HEK293 (cell line): ENCODE measurements around the gene HYKK.

Source experiments
- CTCF ChIA-PET: fragments of 350-600 bp; formaldehyde crosslinking; extraction: SDS; loops from one replicate; lab custom pipeline; 2021; ENCODE audit warnings: antibody characterized with exemption; lab: Yijun Ruan, JAX
- POLR2A ChIA-PET: fragments of 300-600 bp; formaldehyde crosslinking; extraction: SDS; loops from one replicate; lab custom pipeline; 2020; ENCODE audit warnings: antibody characterized with exemption, inconsistent platforms; lab: Yijun Ruan, JAX
- H3K27ac ChIP-seq: fragments of 200-500 bp; sonication (Bioruptor generic); 2 replicates; pipeline ENCODE4 v1.5.1; 2014; ENCODE audit warnings: low read depth, low read length, control low read depth, inconsistent platforms; ENCODE audit errors: extremely low read depth
- H3K36me3 ChIP-seq, 2 experiments: fragments of 200-500 bp in 1 of 2; sonication (Bioruptor generic) in 1 of 2; 1 replicate in 1 of 2; 2 replicates in 1 of 2; pipeline ENCODE4 v1.5.1; 2014 to 2017; ENCODE audit warnings: inconsistent platforms in 2 of 2, low read length in 2 of 2; ENCODE audit not compliant: control insufficient read depth in 2 of 2, insufficient read depth in 1 of 2
- H3K4me1 ChIP-seq: fragments of 200-500 bp; sonication (Bioruptor generic); 2 replicates; pipeline ENCODE4 v1.5.1; 2014; ENCODE audit warnings: mild to moderate bottlenecking, low read length, inconsistent platforms; ENCODE audit not compliant: control insufficient read depth, insufficient read depth
- H3K4me3 ChIP-seq: 2 replicates; pipeline ENCODE4 v1.5.1; 2011; ENCODE audit warnings: low read depth, mild to moderate bottlenecking, control low read depth, low read length, moderate library complexity
- H3K9me3 ChIP-seq: fragments of 200-500 bp; sonication (Bioruptor generic); 2 replicates; pipeline ENCODE4 v1.5.1; 2014; ENCODE audit warnings: low read depth, low read length, inconsistent platforms; ENCODE audit not compliant: control insufficient read depth, insufficient read depth
- FEZF1 ChIP-seq: fragments of 450-650 bp; formaldehyde crosslinking; IDR thresholded peaks from 2 replicates; pipeline ENCODE4 v1.5.1; 2016; ENCODE audit warnings: missing biosample characterization, missing genetic modification characterization
- MEIS1 ChIP-seq: sonication (generic); formaldehyde crosslinking; IDR thresholded peaks from 2 replicates; pipeline ENCODE4 v1.8.1; 2022; ENCODE audit warnings: missing genetic modification reagents, mild to moderate bottlenecking, borderline replicate concordance
- OSR2 ChIP-seq: fragments of 450-650 bp; formaldehyde crosslinking; IDR thresholded peaks from 2 replicates; pipeline ENCODE4 v1.5.1; 2016; ENCODE audit warnings: missing biosample characterization, missing genetic modification characterization
- REPIN1 ChIP-seq: fragments of 450-650 bp; formaldehyde crosslinking; IDR thresholded peaks from 2 replicates; pipeline ENCODE4 v1.5.1; 2017; ENCODE audit warnings: missing biosample characterization, missing genetic modification characterization, low read depth
- SETDB1 ChIP-seq: IDR thresholded peaks from one replicate; pipeline ENCODE4 v1.6.1; 2017; ENCODE audit warnings: mild to moderate bottlenecking, low read length, moderate library complexity, mixed read lengths; ENCODE audit not compliant: insufficient read length
- SP3 ChIP-seq: fragments of 450-650 bp; formaldehyde crosslinking; IDR thresholded peaks from 2 replicates; pipeline ENCODE4 v1.5.1; 2016; ENCODE audit warnings: missing biosample characterization, missing genetic modification characterization
- WT1 ChIP-seq: fragments of 450-650 bp; formaldehyde crosslinking; IDR thresholded peaks from 2 replicates; pipeline ENCODE4 v1.5.1; 2016; ENCODE audit warnings: missing biosample characterization, missing genetic modification characterization
- YY2 ChIP-seq: fragments of 450-650 bp; formaldehyde crosslinking; IDR thresholded peaks from 2 replicates; pipeline ENCODE4 v1.5.1; 2016; ENCODE audit warnings: missing biosample characterization, missing genetic modification characterization
- ZBTB1 ChIP-seq: fragments of 450-650 bp; formaldehyde crosslinking; IDR thresholded peaks from 2 replicates; pipeline ENCODE4 v1.5.1; 2016; ENCODE audit warnings: missing biosample characterization, missing genetic modification characterization
- ZBTB44 ChIP-seq: fragments of 450-650 bp; IDR thresholded peaks from 2 replicates; pipeline ENCODE4 v1.5.1; 2018; ENCODE audit warnings: missing biosample characterization, mild to moderate bottlenecking, missing genetic modification characterization
- ZBTB7A ChIP-seq: fragments of 450-650 bp; formaldehyde crosslinking; IDR thresholded peaks from 2 replicates; pipeline ENCODE4 v1.5.1; 2016; ENCODE audit warnings: low read depth, missing biosample characterization, missing genetic modification characterization
- ZFP3 ChIP-seq: fragments of 450-650 bp; formaldehyde crosslinking; IDR thresholded peaks from 2 replicates; pipeline ENCODE4 v1.5.1; 2016; ENCODE audit warnings: low read depth, missing biosample characterization, missing genetic modification characterization
- ZFP37 ChIP-seq: fragments of 450-650 bp; formaldehyde crosslinking; IDR thresholded peaks from 2 replicates; pipeline ENCODE4 v1.5.1; 2016; ENCODE audit warnings: missing biosample characterization, missing genetic modification characterization
- ZNF146 ChIP-seq: fragments of 450-650 bp; formaldehyde crosslinking; IDR thresholded peaks from 2 replicates; pipeline ENCODE4 v1.5.1; 2016; ENCODE audit warnings: missing biosample characterization, missing genetic modification characterization
- ZNF155 ChIP-seq: fragments of 450-650 bp; formaldehyde crosslinking; IDR thresholded peaks from 2 replicates; pipeline ENCODE4 v1.5.1; 2016; ENCODE audit warnings: missing biosample characterization, missing genetic modification characterization
- ZNF274 ChIP-seq, 2 experiments: fragments of 200-500 bp in 1 of 2; fragments of 450-650 bp in 1 of 2; sonication (Bioruptor generic) in 1 of 2; formaldehyde crosslinking in 1 of 2; IDR thresholded peaks; 2 replicates each; pipeline versions ENCODE4 v1.5.1 to v1.6.1; 2014 to 2016; ENCODE audit warnings: borderline replicate concordance in 1 of 2, inconsistent platforms in 1 of 2, low read length in 1 of 2, missing biosample characterization in 1 of 2, missing genetic modification characterization in 1 of 2
- ZNF280D ChIP-seq: fragments of 450-650 bp; formaldehyde crosslinking; IDR thresholded peaks from 2 replicates; pipeline ENCODE4 v1.5.1; 2016; ENCODE audit warnings: missing biosample characterization, missing genetic modification characterization
- ZNF324 ChIP-seq: fragments of 450-650 bp; formaldehyde crosslinking; IDR thresholded peaks from 2 replicates; pipeline ENCODE4 v1.5.1; 2016; ENCODE audit warnings: missing biosample characterization, missing genetic modification characterization
- ZNF335 ChIP-seq: fragments of 450-650 bp; formaldehyde crosslinking; conservative IDR thresholded peaks from 2 replicates; pipeline ENCODE4 v1.5.1; 2016; ENCODE audit warnings: missing biosample characterization, missing genetic modification characterization
- ZNF341 ChIP-seq: fragments of 450-650 bp; formaldehyde crosslinking; IDR thresholded peaks from 2 replicates; pipeline ENCODE4; 2016; ENCODE audit warnings: low read depth, missing biosample characterization, missing genetic modification characterization
- ZNF48 ChIP-seq: fragments of 450-650 bp; formaldehyde crosslinking; IDR thresholded peaks from 2 replicates; pipeline ENCODE4 v1.5.1; 2016; ENCODE audit warnings: missing biosample characterization, missing genetic modification characterization
- ZNF510 ChIP-seq: fragments of 450-650 bp; formaldehyde crosslinking; IDR thresholded peaks from 2 replicates; pipeline ENCODE4 v1.5.1; 2018; ENCODE audit warnings: mild to moderate bottlenecking, missing genetic modification characterization, missing biosample characterization; ENCODE audit not compliant: insufficient replicate concordance
- ZNF645 ChIP-seq: fragments of 450-650 bp; formaldehyde crosslinking; IDR thresholded peaks from 2 replicates; pipeline ENCODE4; 2016; ENCODE audit warnings: missing biosample characterization, missing genetic modification characterization
- ZNF701 ChIP-seq: fragments of 450-650 bp; formaldehyde crosslinking; IDR thresholded peaks from 2 replicates; pipeline ENCODE4 v1.5.1; 2016; ENCODE audit warnings: missing biosample characterization, missing genetic modification characterization
- ZNF792 ChIP-seq: fragments of 450-650 bp; formaldehyde crosslinking; IDR thresholded peaks from 2 replicates; pipeline ENCODE4 v1.5.1; 2016; ENCODE audit warnings: missing biosample characterization, missing genetic modification characterization
- ZNF837 ChIP-seq: fragments of 450-650 bp; formaldehyde crosslinking; IDR thresholded peaks from 2 replicates; pipeline ENCODE4 v1.5.1; 2016; ENCODE audit warnings: missing biosample characterization, missing genetic modification characterization
- ZSCAN16 ChIP-seq: fragments of 450-650 bp; formaldehyde crosslinking; IDR thresholded peaks from 2 replicates; pipeline ENCODE4 v1.5.1; 2016; ENCODE audit warnings: missing biosample characterization, missing genetic modification characterization

Gene HYKK

DNA sequence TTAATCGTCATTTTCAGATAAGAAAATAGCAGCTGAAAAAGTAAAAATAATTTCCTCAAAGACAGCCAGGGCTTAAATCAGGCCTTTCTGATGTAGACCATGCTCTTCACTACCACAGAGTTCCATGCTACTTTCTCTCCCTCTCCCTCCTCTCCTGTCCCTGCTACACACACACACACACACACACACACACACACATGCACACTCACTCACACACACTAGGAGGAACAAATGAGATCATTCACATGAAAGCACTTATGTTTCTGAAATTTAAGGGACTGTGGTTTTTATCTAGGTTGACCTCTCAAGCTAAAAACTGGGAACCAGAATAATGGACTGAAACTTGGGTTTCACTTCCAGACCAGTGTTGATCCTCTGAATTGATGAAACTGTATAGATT, 28.8 kb downstream of the HYKK start (continued):
- TF ChIP-seq FEZF1 (tag by site-specific recombination) (no peak), ZNF146 (tag by site-specific recombination) (no peak), WT1 (tag by site-specific recombination) (no peak), ZNF48 (tag by site-specific recombination) (no peak), ZFP37 (tag by site-specific recombination) (0 out of 2 replicates have a peak, but pooled peaks have one; percentile 40), MEIS1 (CRISPR knock-in tag) (no peak), ZNF792 (tag by site-specific recombination) (no peak), SP3 (tag by site-specific recombination) (no peak)

DNA sequence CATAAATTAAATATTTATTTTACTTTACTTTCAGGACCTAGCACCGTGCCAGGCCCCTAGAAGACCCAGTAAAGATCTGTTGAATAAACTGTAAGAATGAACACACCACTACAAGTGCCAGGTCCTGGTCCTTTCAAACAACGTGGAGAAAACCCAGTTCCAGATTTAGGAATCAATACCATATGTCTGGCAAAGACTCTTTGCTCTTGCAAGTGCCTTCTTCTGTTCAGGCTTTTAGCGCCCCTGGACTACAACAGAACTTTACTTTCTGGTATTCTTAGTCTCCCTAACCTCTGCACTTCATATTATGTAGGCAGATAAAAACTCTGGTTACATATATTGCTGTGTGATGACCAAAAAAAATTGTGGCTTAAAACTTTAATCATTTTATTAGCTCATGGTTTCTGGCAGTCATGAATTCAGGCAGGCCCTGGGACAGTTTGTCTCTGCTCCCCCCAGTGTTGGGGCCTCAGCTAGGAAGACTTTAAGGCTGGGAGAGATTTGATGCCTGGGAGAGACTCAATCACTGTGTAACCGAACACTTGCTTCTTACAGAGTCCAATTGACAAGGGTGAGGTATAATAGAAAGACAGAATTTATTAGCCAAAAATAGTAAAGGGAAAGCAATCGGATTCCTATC, 30.0 kb downstream of the HYKK start:
- H3K4me1 ChIP-seq, result peaks cover 7% of the 10 kb centered on the region; the same call in 1 of the 2 replicates
- TF ChIP-seq ZNF701 (tag by site-specific recombination) (no peak), ZSCAN16 (tag by site-specific recombination) (no peak), ZNF645 (tag by site-specific recombination) (no peak), ZNF335 (tag by site-specific recombination) (peak; percentile 61)
- no peak overlapping the region for H3K27ac ChIP-seq
- H3K4me3 ChIP-seq, result no peak overlapping the region
- ChIA-PET CTCF (interaction anchor here (0.5 kb wide), 1 partner anchor 229 kb away, joined by 3 read pairs; no protein-coding TSS in a partner anchor), POLR2A (interaction anchor here (1.0 kb wide), 1 partner anchor 28 kb away, joined by 3 read pairs; the partner anchor contains the start of gene CHRNA5)
- H3K36me3 ChIP-seq, result peaks cover 7 to 10% of the 10 kb centered on the region in 2 experiments; a peak in 2 of 3 replicates
- H3K9me3 ChIP-seq, result no peaks in the 10 kb centered on the region

DNA sequence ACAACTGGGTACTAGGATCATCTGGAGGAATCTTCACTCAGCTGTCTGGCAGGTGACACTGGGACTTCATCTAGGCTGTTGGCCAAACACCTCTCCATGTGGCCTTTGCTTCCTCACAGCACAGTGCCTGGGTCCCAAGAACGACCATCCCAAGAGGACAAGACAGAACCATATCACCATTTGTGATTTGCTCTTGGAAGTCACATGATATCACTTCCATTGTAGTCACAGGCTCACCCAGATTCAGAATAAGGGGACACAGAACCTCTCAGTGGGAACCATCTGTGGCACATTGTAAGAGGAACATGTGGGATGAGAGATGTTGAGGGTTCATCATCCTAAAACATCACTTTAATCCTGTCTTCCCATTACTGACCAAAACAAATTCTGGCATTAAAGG, 31.0 kb downstream of the HYKK start:
- POLR2A ChIA-PET, result no interaction called here
- CTCF ChIA-PET, result no interaction called here
- peaks cover 10% of the 10 kb centered on the region; the same call in 1 of the 2 replicates for H3K4me1 ChIP-seq
- no peak for TF ChIP-seq ZNF837 (tag by site-specific recombination)
- no peak for TF ChIP-seq ZBTB1
- no peak for TF ChIP-seq SETDB1
- TF ChIP-seq ZBTB44, result no peak
- no peak for TF ChIP-seq ZNF341
- TF ChIP-seq ZNF280D (tag by site-specific recombination), result no peak
- TF ChIP-seq ZBTB7A (tag by site-specific recombination), result no peak
- no peak for TF ChIP-seq YY2
- no peak for TF ChIP-seq ZFP3 (tag by site-specific recombination)
- TF ChIP-seq ZNF510 (tag by site-specific recombination), result no peak
- no peak for TF ChIP-seq OSR2
- TF ChIP-seq ZNF324, result no peak
- TF ChIP-seq ZNF155 (tag by site-specific recombination), result no peak
- TF ChIP-seq ZNF274 (IDR thresholded peaks at IDR 0.05; ENCODE audit: low read length), result no peak
- TF ChIP-seq ZNF274 (tag by site-specific recombination; IDR thresholded peaks at IDR 0.05; ENCODE audit: borderline replicate concordance), result no peak
- TF ChIP-seq REPIN1 (tag by site-specific recombination), result no peak
- TF ChIP-seq ZSCAN16 (tag by site-specific recombination), result no peak

More for the DNA sequence above, 31.0 kb downstream of the HYKK start:
- Histone ChIP-seq H3K9me3 (no peaks in the 10 kb centered on the region), H3K27ac (no peak overlapping the region), H3K36me3 (peaks cover 14 to 17% of the 10 kb centered on the region in 2 experiments), H3K4me3 (no peak overlapping the region)
